ENCODE results near the gene RYR2.

DNA sequence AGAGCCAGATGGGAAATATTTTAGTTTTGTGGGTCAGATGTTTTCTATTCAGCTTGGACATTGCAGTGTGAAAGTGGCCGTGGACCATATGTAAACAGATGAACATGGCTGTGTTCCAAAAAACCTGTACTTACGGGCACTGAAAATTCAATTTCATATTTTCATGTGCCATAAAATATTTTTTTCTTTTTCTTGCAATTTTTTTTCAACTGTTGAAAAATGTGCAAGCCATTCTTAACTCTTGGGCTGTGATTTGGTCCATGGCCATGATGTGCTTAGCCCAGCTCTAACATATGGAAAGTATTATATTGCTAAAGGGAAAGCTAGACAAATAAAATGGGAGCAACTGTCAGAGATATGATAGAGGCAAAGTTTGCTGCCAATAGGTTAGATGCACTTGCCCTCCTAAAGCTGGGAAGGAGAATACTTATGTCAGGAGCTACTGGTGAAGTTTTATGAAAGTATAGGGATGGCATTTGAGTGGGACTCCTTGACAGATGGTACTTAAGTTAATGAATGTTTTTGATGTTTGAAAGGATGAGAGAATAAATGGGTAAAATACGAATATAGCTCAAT, 240.3 kb downstream of the RYR2 start:
- TF ChIP-seq, protein P1, sequence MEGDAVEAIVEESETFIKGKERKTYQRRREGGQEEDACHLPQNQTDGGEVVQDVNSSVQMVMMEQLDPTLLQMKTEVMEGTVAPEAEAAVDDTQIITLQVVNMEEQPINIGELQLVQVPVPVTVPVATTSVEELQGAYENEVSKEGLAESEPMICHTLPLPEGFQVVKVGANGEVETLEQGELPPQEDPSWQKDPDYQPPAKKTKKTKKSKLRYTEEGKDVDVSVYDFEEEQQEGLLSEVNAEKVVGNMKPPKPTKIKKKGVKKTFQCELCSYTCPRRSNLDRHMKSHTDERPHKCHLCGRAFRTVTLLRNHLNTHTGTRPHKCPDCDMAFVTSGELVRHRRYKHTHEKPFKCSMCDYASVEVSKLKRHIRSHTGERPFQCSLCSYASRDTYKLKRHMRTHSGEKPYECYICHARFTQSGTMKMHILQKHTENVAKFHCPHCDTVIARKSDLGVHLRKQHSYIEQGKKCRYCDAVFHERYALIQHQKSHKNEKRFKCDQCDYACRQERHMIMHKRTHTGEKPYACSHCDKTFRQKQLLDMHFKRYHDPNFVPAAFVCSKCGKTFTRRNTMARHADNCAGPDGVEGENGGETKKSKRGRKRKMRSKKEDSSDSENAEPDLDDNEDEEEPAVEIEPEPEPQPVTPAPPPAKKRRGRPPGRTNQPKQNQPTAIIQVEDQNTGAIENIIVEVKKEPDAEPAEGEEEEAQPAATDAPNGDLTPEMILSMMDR (IDR thresholded peaks at IDR 0.05): no peak
- TF ChIP-seq POLR2A (IDR thresholded peaks at IDR 0.05): no peak
